CD4-positive, alpha-beta T cell treated with Interleukin-2 at 100 ng/mL for 4 hours (primary cell): ENCODE measurements around the gene TEX30.
"Not testable (repeated sequence)": the region's sequence is repeated elsewhere in the genome, so short reads cannot be mapped to it uniquely, and the experiment has no call there.

Source experiments
- DNase-seq: peaks from one replicate; pipeline ENCODE4 v3.0.0-alpha.2; 2020; ENCODE audit warnings: low spot score

Gene TEX30

GRCh38 chr13:102773441-102774213 is at the start of gene TEX30:
Gene TEX30, minus strand, starts transcription at chr13:102773786. Its CDS starts 3,760 bp downstream, at chr13:102770026.
- peak; percentile 86 for DNase-seq

GRCh38 chr13:102817907-102818306 is 44.3 kb upstream of the TEX30 start:
- no peak for DNase-seq

GRCh38 chr13:102817241-102817640 is 43.7 kb upstream of the TEX30 start:
- no peak for DNase-seq

- no peak for DNase-seq
Measured at GRCh38 chr13:102816708-102817107, 43.1 kb upstream of the TEX30 start.

- no peak for DNase-seq
Measured at GRCh38 chr13:102815788-102816187, 42.2 kb upstream of the TEX30 start.

- DNase-seq, result no peak
Measured at GRCh38 chr13:102814793-102815192, 41.2 kb upstream of the TEX30 start.

- no peak for DNase-seq
Measured at GRCh38 chr13:102814025-102814607, 40.5 kb upstream of the TEX30 start.

GRCh38 chr13:102812611-102813287 is 39.2 kb upstream of the TEX30 start:
- DNase-seq, result no peak

GRCh38 chr13:102807699-102808098 is 34.1 kb upstream of the TEX30 start:
- DNase-seq, result no peak

- no peak for DNase-seq
Measured at GRCh38 chr13:102805680-102806079, 32.1 kb upstream of the TEX30 start.

- peak; percentile 84 for DNase-seq
Measured at GRCh38 chr13:102800145-102801041, 26.8 kb upstream of the TEX30 start.

GRCh38 chr13:102799426-102800144 is 26.0 kb upstream of the TEX30 start:
- DNase-seq, result no peak

GRCh38 chr13:102798581-102799425 is 25.2 kb upstream of the TEX30 start, which contains the start of the genes BIVM and POGLUT2:
Gene BIVM, plus strand, starts transcription at chr13:102799119. Its CDS starts 8,149 bp downstream, at chr13:102807268.
Gene POGLUT2, minus strand, starts transcription at chr13:102798976. Its CDS starts 306 bp downstream, at chr13:102798670.
- DNase-seq, result peak; percentile 69

- DNase-seq, result no peak
Measured at GRCh38 chr13:102793611-102794355, 20.2 kb upstream of the TEX30 start.

- DNase-seq, result no peak
Measured at GRCh38 chr13:102792396-102792795, 18.8 kb upstream of the TEX30 start.

- DNase-seq, result no peak
Measured at GRCh38 chr13:102788683-102789082, 15.1 kb upstream of the TEX30 start.

- DNase-seq, result no peak
Measured at GRCh38 chr13:102784483-102784882, 10.9 kb upstream of the TEX30 start.

- DNase-seq, result no peak
Measured at GRCh38 chr13:102781591-102781990, 8.0 kb upstream of the TEX30 start.

- not testable (repeated sequence) for DNase-seq
Measured at GRCh38 chr13:102780656-102781055, 7.1 kb upstream of the TEX30 start.
